A549 (cell line): ENCODE data around the gene PDE4D. TPM values are rescaled to one million over a fixed set of nuclear protein-coding genes. Genes with fewer than 3 reads are reported as not detected.
"Not testable (repeated sequence)": the region's sequence is repeated elsewhere in the genome, so short reads cannot be mapped to it uniquely, and the experiment has no call there.

Experiments
- ATAC-seq, 2 experiments: fragments of 200-7000 bp in 1 of 2; fragments of >200 bp in 1 of 2; cut with Nextera tagmentation in 1 of 2; cut with Tn5 transposase in 1 of 2; 3 replicates each; pipeline versions ENCODE4 v1.8.0 to v1.9.1; 2018 to 2020; ENCODE audit warnings: mild to moderate bottlenecking in 1 of 2, moderate library complexity in 1 of 2
- CTCF ChIA-PET: fragments of 300-600 bp; sonication (Branson Sonifier 250); formaldehyde crosslinking; extraction: SDS; loops from one replicate; lab custom pipeline; 2021; ENCODE audit warnings: antibody characterized with exemption, inconsistent platforms; lab: Yijun Ruan, JAX
- POLR2A ChIA-PET: fragments of 350-600 bp; formaldehyde crosslinking; extraction: SDS; loops from one replicate; lab custom pipeline; 2021; ENCODE audit warnings: antibody characterized with exemption, inconsistent platforms; lab: Yijun Ruan, JAX
- DNase-seq, 2 experiments: peaks; one replicate each; pipeline versions ENCODE4 v3.0.0 to v3.0.0-alpha.2; 2011 to 2016; ENCODE audit warnings: low read depth in 1 of 2, low spot score in 1 of 2
- FAIRE-seq: peaks from 2 replicates; lab custom pipeline; 2011; peaks lifted over from hg19 to GRCh38; lab: Jason Lieb, UNC
- H3K27ac ChIP-seq, 2 experiments: fragments of >200 bp; sonication (Bioruptor Twin); formaldehyde crosslinking; 3 replicates each; pipeline ENCODE4 v1.5.1; 2016 to 2017
- H3K4me1 ChIP-seq: fragments of >200 bp; sonication (Bioruptor Twin); formaldehyde crosslinking; 3 replicates; pipeline ENCODE4 v1.6.1; 2016
- H3K4me2 ChIP-seq: fragments of >200 bp; sonication (Bioruptor Twin); formaldehyde crosslinking; 3 replicates; pipeline ENCODE4 v1.6.1; 2016
- H3K4me3 ChIP-seq: fragments of >200 bp; sonication (Bioruptor Twin); formaldehyde crosslinking; 3 replicates; pipeline ENCODE4 v1.5.1; 2016
- H3K9me3 ChIP-seq: fragments of >200 bp; sonication (Bioruptor Twin); formaldehyde crosslinking; 3 replicates; pipeline ENCODE4 v1.6.1; 2016
- BCL3 ChIP-seq: fragments of >200 bp; sonication (Bioruptor Twin); formaldehyde crosslinking; IDR thresholded peaks from 3 replicates; pipeline ENCODE4 v1.6.1; 2016
- BHLHE40 ChIP-seq: IDR thresholded peaks from 2 replicates; pipeline ENCODE4 v1.6.1; 2012; ENCODE audit warnings: low read depth, low read length, inconsistent platforms
- ELK1 ChIP-seq: fragments of 150-350 bp; IDR thresholded peaks from 2 replicates; pipeline ENCODE4 v1.6.1; 2014; ENCODE audit warnings: low read depth, mild to moderate bottlenecking, low read length
- FOXS1 ChIP-seq: fragments of 250-450 bp; sonication (Bioruptor Pico); IDR thresholded peaks from 2 replicates; pipeline ENCODE4 v1.5.0; 2020; ENCODE audit warnings: mild to moderate bottlenecking, moderate library complexity
- HEYL ChIP-seq: fragments of 250-450 bp; sonication (Bioruptor Pico); IDR thresholded peaks from 2 replicates; pipeline ENCODE4 v1.8.0; 2021; ENCODE audit warnings: mild to moderate bottlenecking, moderate library complexity
- HMGXB4 ChIP-seq: fragments of 250-450 bp; sonication (Bioruptor Pico); IDR thresholded peaks from 2 replicates; pipeline ENCODE4 v1.5.0; 2021; ENCODE audit warnings: mild to moderate bottlenecking, moderate library complexity, borderline replicate concordance
- HOXB5 ChIP-seq: fragments of 250-450 bp; sonication (Bioruptor Pico); IDR thresholded peaks from 2 replicates; pipeline ENCODE4 v1.5.0; 2020; ENCODE audit warnings: mild to moderate bottlenecking, moderate library complexity
- NFE2L2 ChIP-seq: fragments of 150-350 bp; conservative IDR thresholded peaks from 2 replicates; pipeline ENCODE4 v1.6.1; 2014; ENCODE audit warnings: low read length
- NR3C1 ChIP-seq: fragments of >200 bp; sonication (Bioruptor Twin); formaldehyde crosslinking; IDR thresholded peaks from 3 replicates; pipeline ENCODE4 v1.6.1; 2017
- PBX3 ChIP-seq: IDR thresholded peaks from 2 replicates; pipeline ENCODE4 v1.6.1; 2012
- PHF8 ChIP-seq: fragments of 200-600 bp; sonication (generic); IDR thresholded peaks from 2 replicates; pipeline ENCODE4 v1.6.1; 2016; ENCODE audit warnings: low read depth, mild to moderate bottlenecking, antibody characterized with exemption, moderate library complexity, borderline replicate concordance
- POLR2A ChIP-seq: IDR thresholded peaks from 2 replicates; pipeline ENCODE4 v1.6.1; 2012; ENCODE audit warnings: mild to moderate bottlenecking, low read length
- RARB ChIP-seq: fragments of 250-450 bp; sonication (Bioruptor Pico); IDR thresholded peaks from 2 replicates; pipeline ENCODE4 v1.8.0; 2021; ENCODE audit warnings: mild to moderate bottlenecking, moderate library complexity
- REST ChIP-seq: fragments of 200-600 bp; sonication (generic); IDR thresholded peaks from 2 replicates; pipeline ENCODE4 v1.6.1; 2016; ENCODE audit warnings: antibody characterized with exemption, mild to moderate bottlenecking, moderate library complexity
- RNF2 ChIP-seq: fragments of 200-600 bp; sonication (generic); IDR thresholded peaks from 2 replicates; pipeline ENCODE4 v1.6.1; 2016; ENCODE audit warnings: low read depth, mild to moderate bottlenecking, antibody characterized with exemption, moderate library complexity, borderline replicate concordance
- SMC3 ChIP-seq: fragments of >200 bp; sonication (Bioruptor Twin); formaldehyde crosslinking; IDR thresholded peaks from 3 replicates; pipeline ENCODE4 v1.6.1; 2018; ENCODE audit warnings: inconsistent platforms
- SREBF2 ChIP-seq: fragments of 450-650 bp; IDR thresholded peaks from 2 replicates; pipeline ENCODE4 v1.6.1; 2014; ENCODE audit warnings: mild to moderate bottlenecking, moderate library complexity
- USF2 ChIP-seq: fragments of 450-650 bp; IDR thresholded peaks from 2 replicates; pipeline ENCODE4 v1.6.1; 2014; ENCODE audit warnings: antibody characterized with exemption
- ZC3H11A ChIP-seq: fragments of 450-650 bp; IDR thresholded peaks from 2 replicates; pipeline ENCODE4 v1.6.1; 2014; ENCODE audit warnings: antibody characterized with exemption, mild to moderate bottlenecking
- ZNF302 ChIP-seq: fragments of 250-450 bp; sonication (Bioruptor Pico); IDR thresholded peaks from 2 replicates; pipeline ENCODE4 v1.9.0; 2021; ENCODE audit warnings: inconsistent platforms, mild to moderate bottlenecking, moderate library complexity
- WGBS: methylation state at CpG from one replicate; pipeline ENCODE4 v1.1.6; 2017; ENCODE audit errors: missing lambda C conversion rate; 5-methylcytosine and 5-hydroxymethylcytosine counted together
- polyA plus RNA-seq, 4 experiments: library from polyadenylated mRNA; depleted of rRNA in 3 of 4; stranded (reverse); fragments of >200 nt; fragmentation: RNase III in 1 of 4; extraction: RNeasy Plus Mini Kit Qiagen cat#74134 plus additional on column Dnase treatment in 1 of 4; gene quantifications; 2 replicates in 3 of 4; 3 replicates in 1 of 4; pipeline ENCODE4 v1.2.3, GENCODE V29; 2011 to 2017

The PDE4D gene
- polyA plus RNA-seq, 2 of the 4 experiments (the other 2 are of a cell fraction): 74.0 to 213 TPM

GRCh38 chr5:59784708-59785107, 108.8 kb downstream of the PDE4D start:
- Histone ChIP-seq H3K27ac (peak overlapping the region; percentile 58 to 95; a peak in 3 of 6 replicates), H3K4me1 (peaks cover 43% of the 10 kb centered on the region)
- H3K9me3 ChIP-seq, DNase-seq, POLR2A ChIA-PET, H3K4me2 ChIP-seq, FAIRE-seq, ATAC-seq, H3K4me3 ChIP-seq: not testable (repeated sequence)
- CTCF ChIA-PET: interaction anchor here (1.1 kb wide), 1 partner anchor 16 kb away, joined by 5 read pairs; no protein-coding TSS in a partner anchor
- WGBS: 88% methylated on average over 1 of the region's 1 CpG

- DNase-seq (no peak), FAIRE-seq (no peak), ATAC-seq (no peak)
- Histone ChIP-seq H3K4me2 (no peak overlapping the region), H3K9me3 (no peaks in the 10 kb centered on the region; the same call in 2 of the 3 replicates), H3K27ac (peak overlapping the region; percentile 38 to 58; a peak in 3 of 6 replicates), H3K4me3 (no peak overlapping the region), H3K4me1 (peaks cover 28% of the 10 kb centered on the region)
- TF ChIP-seq SREBF2 (no peak), FOXS1 (CRISPR knock-in tag) (no peak), BCL3 (no peak), POLR2A (no peak), RNF2 (no peak), HEYL (no peak), PHF8 (no peak), BHLHE40 (no peak), ELK1 (no peak), RARB (CRISPR knock-in tag) (no peak), SMC3 (no peak), ZC3H11A (no peak), HOXB5 (CRISPR knock-in tag) (no peak), NR3C1 (no peak), HMGXB4 (CRISPR knock-in tag) (no peak), ZNF302 (CRISPR knock-in tag) (no peak), NFE2L2 (no peak), REST (no peak), PBX3 (no peak), USF2 (no peak)
- ChIA-PET POLR2A (no interaction called here), CTCF (no interaction called here)
Observed at GRCh38 chr5:59783264-59783663, 110.3 kb downstream of the PDE4D start.
